ENCODE results near the gene C2orf66.

- no peak for TF ChIP-seq CTCF (IDR thresholded peaks at IDR 0.05)
- no peak for TF ChIP-seq POLR2AphosphoS5 (IDR thresholded peaks at IDR 0.05)
- no peak for TF ChIP-seq EP300 (IDR thresholded peaks at IDR 0.05)
- no peak for TF ChIP-seq POLR2A (IDR thresholded peaks at IDR 0.05)
Measured at GRCh38 chr2:196821195-196821594, 12.0 kb upstream of the C2orf66 start.

All from stomach (tissue), 4 donors.